Mesendoderm (in vitro differentiated cells): ENCODE data around the gene SEZ6L.
"Not testable (repeated sequence)": the region's sequence is repeated elsewhere in the genome, so short reads cannot be mapped to it uniquely, and the experiment has no call there.

Experiments used
- DNase-seq: peaks from one replicate; pipeline ENCODE4 v3.0.0; 2013
- H2AK5ac ChIP-seq: 2 replicates; pipeline ENCODE4 v1.6.1; 2013; ENCODE audit warnings: low read length, inconsistent platforms
- H2BK120ac ChIP-seq: 2 replicates; pipeline ENCODE4 v1.6.1; 2013; ENCODE audit warnings: low read depth, mild to moderate bottlenecking, low read length, moderate library complexity, mixed read lengths
- H2BK15ac ChIP-seq: replicated peaks from 2 replicates; pipeline ENCODE4 v1.6.1; 2013; ENCODE audit warnings: low read depth, mild to moderate bottlenecking, moderate library complexity
- H2BK5ac ChIP-seq: 2 replicates; pipeline ENCODE4 v1.6.1; 2013; ENCODE audit warnings: low read length, inconsistent platforms
- H3K18ac ChIP-seq: 2 replicates; pipeline ENCODE4 v1.6.1; 2013; ENCODE audit warnings: mild to moderate bottlenecking, low read length, mixed read lengths
- H3K23ac ChIP-seq: one replicate; pipeline ENCODE4 v1.6.1; 2013; ENCODE audit warnings: low read length
- H3K27ac ChIP-seq: 2 replicates; pipeline ENCODE4 v1.5.1; 2013; ENCODE audit warnings: low read depth, mild to moderate bottlenecking, inconsistent platforms, low read length, moderate library complexity
- H3K27me3 ChIP-seq: 2 replicates; pipeline ENCODE4 v1.6.1; 2013; ENCODE audit warnings: low read length, control low read depth, mild to moderate bottlenecking, inconsistent platforms; ENCODE audit not compliant: insufficient read depth, poor library complexity
- H3K36me3 ChIP-seq: 2 replicates; pipeline ENCODE4 v1.6.1; 2013; ENCODE audit warnings: low read length, inconsistent platforms; ENCODE audit not compliant: control insufficient read depth, insufficient read depth
- H3K4ac ChIP-seq: one replicate; pipeline ENCODE4 v1.6.1; 2013; ENCODE audit warnings: low read depth, mild to moderate bottlenecking, low read length, moderate library complexity
- H3K4me1 ChIP-seq: 2 replicates; pipeline ENCODE4 v1.6.1; 2013; ENCODE audit warnings: low read depth, low read length, inconsistent platforms; ENCODE audit not compliant: control insufficient read depth
- H3K4me2 ChIP-seq: 2 replicates; pipeline ENCODE4 v1.6.1; 2013; ENCODE audit warnings: low read length
- H3K4me3 ChIP-seq: 2 replicates; pipeline ENCODE4 v1.5.1; 2013; ENCODE audit warnings: mild to moderate bottlenecking, low read length
- H3K56ac ChIP-seq: one replicate; pipeline ENCODE4 v1.6.1; 2013; ENCODE audit warnings: low read length
- H3K79me1 ChIP-seq: 2 replicates; pipeline ENCODE4 v1.6.1; 2013; ENCODE audit warnings: low read length, inconsistent platforms
- H3K79me2 ChIP-seq: 2 replicates; pipeline ENCODE4 v1.6.1; 2013; ENCODE audit warnings: mild to moderate bottlenecking, low read length; ENCODE audit not compliant: control insufficient read depth, insufficient read depth
- H3K9ac ChIP-seq: 2 replicates; pipeline ENCODE4 v1.6.1; 2013; ENCODE audit warnings: low read length, inconsistent platforms
- H4K5ac ChIP-seq: one replicate; pipeline ENCODE4 v1.6.1; 2013; ENCODE audit warnings: low read length
- H4K8ac ChIP-seq: one replicate; pipeline ENCODE4 v1.6.1; 2013; ENCODE audit warnings: low read depth, mild to moderate bottlenecking, control low read depth, low read length, moderate library complexity
- WGBS: extraction: QIAGEN DNeasy Blood & Tissue Kit; methylation state at CpG from one replicate; pipeline ENCODE4 v1.1.7; 2013; ENCODE audit warnings: low lambda C conversion rate, missing lambda C conversion rate; ENCODE audit not compliant: insufficient coverage; ENCODE audit errors: extremely low coverage; 5-methylcytosine and 5-hydroxymethylcytosine counted together

SEZ6L gene

GRCh38 chr22:26406118-26406517, 236.9 kb downstream of the SEZ6L start:
- H3K4ac ChIP-seq, result no peak overlapping the region
- peaks cover 6% of the 10 kb centered on the region for H3K4me1 ChIP-seq
- no peaks in the 10 kb centered on the region for H3K27me3 ChIP-seq
- H3K9ac ChIP-seq, result no peak overlapping the region
- H2BK15ac ChIP-seq, result no peak overlapping the region
- no peak overlapping the region for H3K27ac ChIP-seq
- no peak overlapping the region for H3K23ac ChIP-seq
- H3K4me2 ChIP-seq, result no peak overlapping the region
- no peak overlapping the region for H4K8ac ChIP-seq
- no peak overlapping the region for H2BK120ac ChIP-seq
- no peak overlapping the region for H3K56ac ChIP-seq
- peak; percentile 36 for DNase-seq
- H3K36me3 ChIP-seq, result no peaks in the 10 kb centered on the region
- no peak overlapping the region for H2BK5ac ChIP-seq
- H4K5ac ChIP-seq, result no peak overlapping the region
- no peaks in the 10 kb centered on the region for H3K79me1 ChIP-seq
- no peak overlapping the region for H3K4me3 ChIP-seq
- WGBS, result no CpG with 5 or more reads among the region's 4 CpGs
- no peak overlapping the region for H3K18ac ChIP-seq
- H3K79me2 ChIP-seq, result no peaks in the 10 kb centered on the region
- no peak overlapping the region for H2AK5ac ChIP-seq

DNA sequence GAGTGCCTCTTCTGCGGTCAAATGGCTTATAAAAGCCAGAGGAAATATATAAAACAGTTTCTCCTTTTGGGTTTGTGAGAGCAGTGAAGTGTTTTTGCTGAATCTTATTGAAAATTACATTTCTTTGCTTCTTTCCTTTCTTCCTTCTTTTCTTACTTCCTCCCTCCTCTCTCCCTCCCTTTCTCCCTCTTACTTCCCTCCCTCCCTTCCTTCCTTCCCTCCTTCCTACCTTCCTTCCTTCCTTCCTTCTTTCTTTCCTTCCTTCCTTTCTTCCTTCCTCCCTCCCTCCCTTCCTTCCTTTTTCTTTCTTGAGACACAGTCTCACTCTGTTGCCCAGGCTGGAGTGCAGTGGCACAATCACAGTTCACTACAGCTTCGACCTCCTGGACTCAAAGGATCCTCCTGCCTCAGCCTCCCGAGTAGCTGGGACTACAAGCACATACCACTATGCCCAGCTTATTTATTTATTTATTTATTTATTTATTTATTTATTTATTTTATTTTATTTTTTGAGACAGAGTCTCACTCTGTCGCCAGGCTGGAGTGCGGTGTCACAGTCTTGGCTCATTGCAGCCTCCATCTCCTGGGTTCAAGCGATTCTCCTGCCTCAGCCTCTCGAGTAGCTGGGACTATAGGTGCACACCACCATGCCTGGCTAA, 239.4 kb downstream of the SEZ6L start:
- not testable (repeated sequence) for H3K18ac ChIP-seq, H3K36me3 ChIP-seq, H3K4me2 ChIP-seq, H3K27ac ChIP-seq, H2BK5ac ChIP-seq, H3K56ac ChIP-seq, H2BK15ac ChIP-seq, H3K79me1 ChIP-seq, H3K4me3 ChIP-seq, H3K79me2 ChIP-seq, H3K23ac ChIP-seq, DNase-seq, H4K5ac ChIP-seq, H4K8ac ChIP-seq, H3K27me3 ChIP-seq, H2AK5ac ChIP-seq, H3K4ac ChIP-seq, H2BK120ac ChIP-seq, H3K9ac ChIP-seq, H3K4me1 ChIP-seq
- WGBS, result no CpG with 5 or more reads among the region's 7 CpGs

- H4K8ac ChIP-seq, result no peak overlapping the region
- no peak for DNase-seq
- H3K79me1 ChIP-seq, result no peaks in the 10 kb centered on the region
- no peak overlapping the region for H3K4me3 ChIP-seq
- no peak overlapping the region for H3K9ac ChIP-seq
- H3K36me3 ChIP-seq, result no peaks in the 10 kb centered on the region
- WGBS, result no CpG with 5 or more reads among the region's 5 CpGs
- no peak overlapping the region for H2BK5ac ChIP-seq
- no peak overlapping the region for H3K27ac ChIP-seq
- no peak overlapping the region for H3K4ac ChIP-seq
- H2AK5ac ChIP-seq, result no peak overlapping the region
- H2BK120ac ChIP-seq, result no peak overlapping the region
- no peak overlapping the region for H3K18ac ChIP-seq
- H3K4me2 ChIP-seq, result no peak overlapping the region
- H3K23ac ChIP-seq, result no peak overlapping the region
- peaks cover 4% of the 10 kb centered on the region for H3K4me1 ChIP-seq
- H4K5ac ChIP-seq, result no peak overlapping the region
- H3K79me2 ChIP-seq, result no peaks in the 10 kb centered on the region
- H3K56ac ChIP-seq, result no peak overlapping the region
- H3K27me3 ChIP-seq, result no peaks in the 10 kb centered on the region
- H2BK15ac ChIP-seq, result no peak overlapping the region
Observed at GRCh38 chr22:26409719-26410335, 240.6 kb downstream of the SEZ6L start.

DNA sequence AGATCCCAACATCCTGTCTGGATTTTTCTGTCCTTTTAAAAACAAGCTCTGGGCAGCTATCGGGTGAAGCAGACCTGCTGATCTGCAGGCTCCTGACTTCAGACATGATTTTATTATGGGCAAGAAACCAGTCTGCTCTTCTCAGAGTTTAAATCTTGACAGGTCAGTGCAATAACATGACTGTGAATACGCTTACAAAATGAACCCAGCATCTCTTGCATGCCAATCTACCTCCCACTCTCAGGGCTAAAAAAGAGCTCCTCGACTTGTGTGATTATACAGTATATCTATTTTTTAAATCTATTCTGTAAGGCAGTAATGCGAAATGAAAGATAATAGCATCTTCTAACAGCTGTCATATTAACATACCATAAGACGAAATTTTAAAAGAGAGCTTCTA, 241.1 kb downstream of the SEZ6L start:
- DNase-seq, result no peak
- H3K18ac ChIP-seq, result no peak overlapping the region
- no peak overlapping the region for H2BK5ac ChIP-seq
- H4K8ac ChIP-seq, result no peak overlapping the region
- WGBS, result no CpG with 5 or more reads among the region's 5 CpGs
- H3K9ac ChIP-seq, result no peak overlapping the region
- H3K36me3 ChIP-seq, result no peaks in the 10 kb centered on the region
- H3K4me2 ChIP-seq, result no peak overlapping the region
- no peak overlapping the region for H4K5ac ChIP-seq
- H2BK15ac ChIP-seq, result no peak overlapping the region
- no peak overlapping the region for H3K56ac ChIP-seq
- H3K4ac ChIP-seq, result no peak overlapping the region
- H2AK5ac ChIP-seq, result no peak overlapping the region
- peaks cover 2% of the 10 kb centered on the region for H3K4me1 ChIP-seq
- no peak overlapping the region for H2BK120ac ChIP-seq
- no peaks in the 10 kb centered on the region for H3K79me1 ChIP-seq
- no peaks in the 10 kb centered on the region for H3K79me2 ChIP-seq
- H3K4me3 ChIP-seq, result no peak overlapping the region
- no peak overlapping the region for H3K27ac ChIP-seq
- no peak overlapping the region for H3K23ac ChIP-seq
- H3K27me3 ChIP-seq, result no peaks in the 10 kb centered on the region

- no peaks in the 10 kb centered on the region for H3K4me1 ChIP-seq
Observed at GRCh38 chr22:26414347-26414746, 245.1 kb downstream of the SEZ6L start.

DNA sequence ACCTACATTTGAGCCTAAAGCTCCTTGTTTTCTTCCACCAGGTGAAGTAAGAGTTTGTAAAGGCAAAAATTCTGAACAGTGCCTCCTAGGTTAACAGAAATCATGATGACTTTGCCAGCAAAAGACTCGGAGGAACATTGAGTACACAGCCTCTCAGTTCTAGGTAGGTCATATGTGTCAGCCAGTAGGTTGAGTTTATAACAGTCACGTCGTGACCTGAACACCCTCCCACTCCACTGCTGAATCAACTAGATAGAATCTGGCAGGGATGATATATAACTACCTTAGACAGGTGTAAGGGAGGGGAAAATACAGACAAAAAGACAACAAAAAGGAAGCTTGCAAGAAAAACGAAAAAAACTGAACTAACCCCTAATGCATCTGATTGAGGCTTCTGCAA, 247.0 kb downstream of the SEZ6L start:
- H2BK5ac ChIP-seq, result no peak overlapping the region
- H3K36me3 ChIP-seq, result no peaks in the 10 kb centered on the region

More at GRCh38 chr22:26414347-26414746, 245.1 kb downstream of the SEZ6L start:
- no peak for DNase-seq
- no peaks in the 10 kb centered on the region for H3K79me1 ChIP-seq
- no peak overlapping the region for H3K4ac ChIP-seq
- H3K4me3 ChIP-seq, result no peak overlapping the region
- no peak overlapping the region for H2BK15ac ChIP-seq
- no peak overlapping the region for H3K4me2 ChIP-seq
- no peak overlapping the region for H2BK5ac ChIP-seq
- no peak overlapping the region for H2BK120ac ChIP-seq
- H4K5ac ChIP-seq, result no peak overlapping the region
- H3K27me3 ChIP-seq, result no peaks in the 10 kb centered on the region
- H3K56ac ChIP-seq, result no peak overlapping the region
- H3K9ac ChIP-seq, result no peak overlapping the region
- H2AK5ac ChIP-seq, result no peak overlapping the region
- no CpG with 5 or more reads among the region's 4 CpGs for WGBS
- H3K36me3 ChIP-seq, result no peaks in the 10 kb centered on the region
- no peak overlapping the region for H3K27ac ChIP-seq
- H3K23ac ChIP-seq, result no peak overlapping the region
- no peak overlapping the region for H4K8ac ChIP-seq
- H3K18ac ChIP-seq, result no peak overlapping the region
- H3K79me2 ChIP-seq, result no peaks in the 10 kb centered on the region

More for the DNA sequence above, 247.0 kb downstream of the SEZ6L start:
- H3K27me3 ChIP-seq, result no peaks in the 10 kb centered on the region
- no peaks in the 10 kb centered on the region for H3K79me2 ChIP-seq
- no peak overlapping the region for H3K23ac ChIP-seq
- no peaks in the 10 kb centered on the region for H3K79me1 ChIP-seq
- H3K9ac ChIP-seq, result no peak overlapping the region
- H3K4me2 ChIP-seq, result no peak overlapping the region
- no peak overlapping the region for H3K27ac ChIP-seq
- no peak overlapping the region for H2AK5ac ChIP-seq
- no peak overlapping the region for H2BK15ac ChIP-seq
- H3K56ac ChIP-seq, result no peak overlapping the region
- DNase-seq, result no peak
- no peak overlapping the region for H4K8ac ChIP-seq
- H3K18ac ChIP-seq, result no peak overlapping the region
- no peak overlapping the region for H3K4me3 ChIP-seq
- H2BK120ac ChIP-seq, result no peak overlapping the region
- H3K4ac ChIP-seq, result no peak overlapping the region
- no CpG with 5 or more reads among the region's 4 CpGs for WGBS
- no peaks in the 10 kb centered on the region for H3K4me1 ChIP-seq
- H4K5ac ChIP-seq, result no peak overlapping the region
